T-helper 2 cell treated with Interferon-gamma antibody and Interleukin-4, amounts not matched to agents 5 μg/mL and 100 μg/mL, for 36 hours (primary cell): ENCODE data around the gene TPTE2.
A peak's percentile ranks its signal among the peaks of the same experiment; 100 is the strongest.
"Not testable (repeated sequence)": the region's sequence is repeated elsewhere in the genome, so short reads cannot be mapped to it uniquely, and the experiment has no call there.

Source experiments
- DNase-seq: peaks from one replicate; pipeline ENCODE4 v3.0.0; 2021; ENCODE audit warnings: low spot score
- H3K27ac Mint-ChIP-seq: one replicate; pipeline ENCODE4 v1.8.0; 2021; ENCODE audit warnings: mild to moderate bottlenecking, mixed read lengths
- H3K27me3 Mint-ChIP-seq: one replicate; pipeline ENCODE4 v1.8.0; 2021; ENCODE audit warnings: low read depth, mixed read lengths
- H3K36me3 Mint-ChIP-seq: one replicate; pipeline ENCODE4 v1.8.0; 2021; ENCODE audit warnings: low read depth, mixed read lengths
- H3K4me1 Mint-ChIP-seq: one replicate; pipeline ENCODE4 v1.8.0; 2021; ENCODE audit warnings: low read depth, mixed read lengths
- H3K4me3 Mint-ChIP-seq: one replicate; pipeline ENCODE4 v1.8.0; 2022; ENCODE audit warnings: mild to moderate bottlenecking, moderate library complexity, mixed read lengths
- H3K9me3 Mint-ChIP-seq: one replicate; pipeline ENCODE4 v1.8.0; 2021; ENCODE audit warnings: mixed read lengths

The TPTE2 gene

GRCh38 chr13:19589312-19589711 is 28.0 kb upstream of the TPTE2 start:
- peaks cover 24% of the 10 kb centered on the region for H3K4me1 Mint-ChIP-seq
- H3K27ac Mint-ChIP-seq: no peak overlapping the region
- peaks cover 3% of the 10 kb centered on the region for H3K36me3 Mint-ChIP-seq

GRCh38 chr13:19587635-19588300 is 26.4 kb upstream of the TPTE2 start:
- peak; percentile 27 for DNase-seq
- peaks cover 3% of the 10 kb centered on the region for H3K36me3 Mint-ChIP-seq
- peaks cover 22% of the 10 kb centered on the region for H3K4me1 Mint-ChIP-seq
- peak overlapping the region; percentile 80 for H3K4me3 Mint-ChIP-seq
- peaks cover 9% of the 10 kb centered on the region for H3K27me3 Mint-ChIP-seq
- H3K27ac Mint-ChIP-seq: peak overlapping the region; percentile 87
- peaks cover 12% of the 10 kb centered on the region for H3K9me3 Mint-ChIP-seq

More at GRCh38 chr13:19589312-19589711, 28.0 kb upstream of the TPTE2 start:
- DNase-seq: no peak
- peaks cover 8% of the 10 kb centered on the region for H3K27me3 Mint-ChIP-seq
- H3K9me3 Mint-ChIP-seq: peaks cover 8% of the 10 kb centered on the region
- H3K4me3 Mint-ChIP-seq: no peak overlapping the region

- H3K9me3 Mint-ChIP-seq: peaks cover 12% of the 10 kb centered on the region
- H3K4me3 Mint-ChIP-seq: peak overlapping the region; percentile 80
- peak; percentile 77 for DNase-seq
- peaks cover 20% of the 10 kb centered on the region for H3K4me1 Mint-ChIP-seq
- peak overlapping the region; percentile 87 for H3K27ac Mint-ChIP-seq
- peaks cover 8% of the 10 kb centered on the region for H3K27me3 Mint-ChIP-seq
- peaks cover 3% of the 10 kb centered on the region for H3K36me3 Mint-ChIP-seq
Measured at GRCh38 chr13:19586904-19587634, 25.7 kb upstream of the TPTE2 start.

- Mint-ChIP-seq H3K36me3 (peaks cover under 1% of the 10 kb centered on the region), H3K4me3 (no peak overlapping the region), H3K27me3 (peaks cover 15% of the 10 kb centered on the region), H3K27ac (no peak overlapping the region), H3K4me1 (peaks cover 6% of the 10 kb centered on the region), H3K9me3 (peaks cover 9% of the 10 kb centered on the region)
- DNase-seq: no peak
Measured at GRCh38 chr13:19581675-19582074, 20.3 kb upstream of the TPTE2 start.

- no peaks in the 10 kb centered on the region for H3K9me3 Mint-ChIP-seq
- H3K27ac Mint-ChIP-seq: no peak overlapping the region
- no peaks in the 10 kb centered on the region for H3K4me1 Mint-ChIP-seq
- H3K27me3 Mint-ChIP-seq: peaks cover 5% of the 10 kb centered on the region
- no peak for DNase-seq
- no peaks in the 10 kb centered on the region for H3K36me3 Mint-ChIP-seq
- H3K4me3 Mint-ChIP-seq: no peak overlapping the region
Measured at GRCh38 chr13:19575230-19575629, 13.9 kb upstream of the TPTE2 start.

GRCh38 chr13:19573120-19573716 is 11.9 kb upstream of the TPTE2 start:
- no peaks in the 10 kb centered on the region for H3K4me1 Mint-ChIP-seq
- no peak for DNase-seq
- no peaks in the 10 kb centered on the region for H3K9me3 Mint-ChIP-seq

GRCh38 chr13:19572280-19572679 is 10.9 kb upstream of the TPTE2 start:
- no peak overlapping the region for H3K27ac Mint-ChIP-seq
- no peaks in the 10 kb centered on the region for H3K9me3 Mint-ChIP-seq
- no peak for DNase-seq
- H3K4me3 Mint-ChIP-seq: no peak overlapping the region
- H3K27me3 Mint-ChIP-seq: peaks cover 7% of the 10 kb centered on the region
- peaks cover 4% of the 10 kb centered on the region for H3K4me1 Mint-ChIP-seq
- no peaks in the 10 kb centered on the region for H3K36me3 Mint-ChIP-seq

More at GRCh38 chr13:19573120-19573716, 11.9 kb upstream of the TPTE2 start:
- Mint-ChIP-seq H3K36me3 (no peaks in the 10 kb centered on the region), H3K4me3 (no peak overlapping the region), H3K27ac (no peak overlapping the region), H3K27me3 (peaks cover 7% of the 10 kb centered on the region)

- Mint-ChIP-seq H3K4me1 (peaks cover 4% of the 10 kb centered on the region), H3K4me3 (no peak overlapping the region), H3K9me3 (no peaks in the 10 kb centered on the region), H3K36me3 (no peaks in the 10 kb centered on the region), H3K27me3 (peaks cover 5% of the 10 kb centered on the region), H3K27ac (no peak overlapping the region)
- DNase-seq: no peak
Measured at GRCh38 chr13:19567820-19568534, 6.6 kb upstream of the TPTE2 start.

GRCh38 chr13:19561585-19561984 is 253 bp upstream of the TPTE2 start:
- H3K4me1 Mint-ChIP-seq: no peaks in the 10 kb centered on the region
- no peaks in the 10 kb centered on the region for H3K9me3 Mint-ChIP-seq
- H3K27ac Mint-ChIP-seq: no peak overlapping the region
- no peak for DNase-seq
- H3K4me3 Mint-ChIP-seq: no peak overlapping the region
- no peaks in the 10 kb centered on the region for H3K36me3 Mint-ChIP-seq
- no peaks in the 10 kb centered on the region for H3K27me3 Mint-ChIP-seq

GRCh38 chr13:19560672-19561071 is 660 bp downstream of the TPTE2 start:
- H3K36me3 Mint-ChIP-seq, H3K4me1 Mint-ChIP-seq, H3K27ac Mint-ChIP-seq, H3K27me3 Mint-ChIP-seq, H3K4me3 Mint-ChIP-seq, H3K9me3 Mint-ChIP-seq, DNase-seq: not testable (repeated sequence)

- not testable (repeated sequence) for DNase-seq, H3K4me3 Mint-ChIP-seq, H3K9me3 Mint-ChIP-seq, H3K36me3 Mint-ChIP-seq, H3K27me3 Mint-ChIP-seq, H3K27ac Mint-ChIP-seq, H3K4me1 Mint-ChIP-seq
Measured at GRCh38 chr13:19559739-19560138, 1.6 kb downstream of the TPTE2 start.

- not testable (repeated sequence) for H3K27me3 Mint-ChIP-seq, H3K4me3 Mint-ChIP-seq, H3K27ac Mint-ChIP-seq, H3K9me3 Mint-ChIP-seq, H3K36me3 Mint-ChIP-seq, H3K4me1 Mint-ChIP-seq, DNase-seq
Measured at GRCh38 chr13:19557287-19557686, 4.0 kb downstream of the TPTE2 start.

- not testable (repeated sequence) for H3K27me3 Mint-ChIP-seq, H3K27ac Mint-ChIP-seq, H3K4me3 Mint-ChIP-seq, DNase-seq, H3K36me3 Mint-ChIP-seq, H3K9me3 Mint-ChIP-seq, H3K4me1 Mint-ChIP-seq
Measured at GRCh38 chr13:19549245-19549644, 12.1 kb downstream of the TPTE2 start.

- H3K27ac Mint-ChIP-seq, H3K9me3 Mint-ChIP-seq, H3K4me1 Mint-ChIP-seq, H3K36me3 Mint-ChIP-seq, H3K27me3 Mint-ChIP-seq, DNase-seq, H3K4me3 Mint-ChIP-seq: not testable (repeated sequence)
Measured at GRCh38 chr13:19525634-19526033, 35.7 kb downstream of the TPTE2 start.
